HG03039 (cell line): Measurements from ENCODE around the gene CRY2.

Experiments used
- ATAC-seq: cut with Tn5 transposase; IDR thresholded peaks from one replicate; pipeline ENCODE4 v1.9.1; 2021; ENCODE audit warnings: mild to moderate bottlenecking, moderate library complexity; ENCODE audit not compliant: unreplicated experiment

CRY2 gene

GRCh38 chr11:45847911-45848316 is 639 bp downstream of the CRY2 start:
- ATAC-seq = no peak

DNA sequence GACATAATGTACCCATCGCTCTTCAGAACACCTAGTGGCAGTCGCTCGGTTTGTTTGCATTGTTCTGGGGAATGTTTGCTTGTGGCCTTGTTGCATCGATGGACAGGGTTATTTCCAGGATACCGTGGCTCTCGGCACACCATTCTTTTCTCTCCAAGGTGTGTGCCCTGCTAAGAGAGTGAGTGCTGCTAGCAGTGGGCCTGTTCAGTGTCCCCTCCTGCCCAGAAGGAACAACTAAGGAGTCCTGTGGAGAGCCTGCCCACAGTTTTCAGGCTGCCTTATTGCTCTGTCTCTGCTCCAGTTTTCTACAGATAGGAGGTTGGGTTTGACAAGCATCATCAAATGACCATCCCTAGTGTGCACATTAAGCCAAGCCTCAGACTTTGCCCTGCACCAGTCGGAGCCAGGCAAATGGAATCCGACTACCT is 1.4 kb downstream of the CRY2 start:
- ATAC-seq = no peak

DNA sequence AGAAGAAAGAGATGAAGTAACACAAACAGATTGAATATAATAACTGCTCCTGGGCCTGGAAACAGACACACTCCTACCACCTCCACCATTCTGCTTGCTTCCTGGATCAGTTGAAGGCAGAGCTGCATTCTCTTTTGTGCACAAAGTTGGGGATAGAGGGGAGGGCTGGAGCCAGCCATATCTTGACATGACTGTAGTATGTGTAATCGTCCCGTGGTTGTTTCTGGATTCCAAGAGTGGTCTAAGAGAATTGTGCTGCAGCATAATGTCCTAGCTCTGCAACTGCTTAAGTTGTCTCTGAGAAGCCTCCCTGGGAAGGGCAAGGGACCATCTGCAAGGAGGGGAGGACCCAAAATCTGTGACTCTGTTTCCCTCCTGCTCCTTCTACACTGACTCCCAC is 3.2 kb downstream of the CRY2 start:
- no peak for ATAC-seq

DNA sequence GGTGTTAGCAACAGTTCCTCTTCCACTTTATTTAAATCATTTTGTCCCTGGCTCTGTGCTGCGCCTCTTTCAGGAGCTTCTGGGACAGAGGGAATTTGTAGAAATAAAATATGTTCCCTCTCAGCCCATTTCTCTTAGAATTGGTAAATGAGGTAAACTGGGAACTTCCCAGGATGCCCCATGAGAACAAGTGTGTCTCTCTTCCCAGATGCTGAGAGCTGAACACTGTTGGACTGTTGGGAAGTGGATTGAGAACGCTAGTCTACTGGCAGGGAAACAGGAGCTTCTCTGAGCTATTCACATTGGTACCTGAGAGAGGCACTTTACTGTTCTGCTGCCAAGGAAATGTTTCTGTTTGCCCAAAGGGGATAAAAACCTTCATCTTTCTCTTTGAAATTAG is 4.0 kb downstream of the CRY2 start:
- ATAC-seq = no peak

GRCh38 chr11:45852018-45852711 is 4.9 kb downstream of the CRY2 start:
- peak; percentile 8 for ATAC-seq

DNA sequence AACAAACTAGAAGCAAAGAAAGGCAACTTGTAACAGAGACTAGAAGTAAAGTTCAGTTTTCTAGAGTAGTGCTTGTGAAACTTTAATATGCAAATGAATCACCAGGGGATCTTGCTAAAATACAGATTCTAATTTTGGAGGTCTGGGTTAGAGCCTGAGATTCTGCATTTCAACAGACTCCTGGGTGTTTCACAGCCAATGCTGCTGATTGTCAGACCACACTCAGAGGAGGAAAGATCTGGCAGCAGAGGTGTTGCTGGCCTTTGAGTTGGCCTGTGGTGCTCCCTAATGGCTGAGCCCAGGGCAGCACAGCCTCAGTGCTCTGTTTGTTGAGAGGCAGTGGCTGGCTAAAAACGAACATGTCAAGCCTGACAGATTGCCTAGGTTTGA is 5.4 kb downstream of the CRY2 start:
- peak; percentile 40 for ATAC-seq

DNA sequence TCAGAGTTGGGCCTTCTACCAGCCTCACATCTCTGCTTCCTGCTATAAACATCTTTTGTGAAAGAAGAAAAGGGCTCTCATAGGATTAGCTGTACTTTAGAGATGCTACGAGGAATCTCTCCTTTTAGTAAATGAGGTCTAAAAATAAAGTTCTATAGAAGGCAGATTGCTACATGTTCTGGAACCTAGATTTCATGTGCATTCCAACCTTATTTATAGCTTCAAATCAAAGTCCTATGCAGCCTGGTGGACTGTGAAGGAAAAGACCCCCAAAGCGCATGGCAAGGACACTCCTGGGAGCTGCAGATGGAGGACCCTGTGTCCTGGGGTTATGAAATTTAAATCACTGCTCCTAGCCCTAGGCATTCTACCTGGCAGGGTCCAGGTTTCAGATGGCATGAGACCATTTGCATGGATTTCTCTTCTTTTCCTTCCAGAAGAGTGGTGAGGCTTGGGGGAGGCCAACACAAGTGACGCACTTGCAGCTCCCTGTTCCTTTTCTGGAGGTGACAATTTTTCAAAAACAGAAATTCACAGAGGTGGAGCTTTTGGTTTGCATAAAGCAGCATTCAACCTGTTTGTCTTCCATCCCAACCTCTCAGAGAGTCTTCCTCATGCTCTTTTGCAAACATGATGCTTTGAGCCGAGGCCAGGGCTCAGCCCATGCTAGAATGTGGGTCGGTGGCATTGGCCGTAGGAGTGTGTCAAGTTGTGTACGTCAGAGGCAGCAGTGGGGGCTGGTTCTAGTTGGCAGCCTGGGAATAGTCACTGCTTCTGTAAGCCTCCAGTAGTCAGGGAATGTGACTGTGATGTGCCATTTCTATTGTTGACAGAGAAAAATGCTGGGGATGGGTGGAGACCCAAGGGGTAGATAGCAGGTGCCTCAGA is 6.3 kb downstream of the CRY2 start:
- no peak for ATAC-seq

DNA sequence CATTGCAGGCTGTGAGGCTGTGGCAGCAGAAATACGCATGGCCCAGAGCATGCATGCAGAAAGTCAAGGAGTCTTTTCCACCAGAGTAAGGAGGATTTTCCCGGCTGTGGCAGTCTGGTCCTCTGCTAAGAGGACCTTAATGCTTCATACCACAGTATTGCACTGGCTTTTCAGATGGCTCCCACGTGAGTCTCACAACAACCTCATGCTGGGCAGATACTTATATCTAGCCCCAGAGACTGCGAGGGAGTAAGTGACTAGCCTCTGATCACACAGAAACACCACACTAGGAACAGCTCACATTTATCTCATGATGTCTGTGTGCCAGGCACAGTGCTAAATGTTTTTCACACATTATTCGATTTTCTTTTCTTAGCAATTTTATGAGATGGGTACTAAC is 8.0 kb downstream of the CRY2 start:
- no peak for ATAC-seq

- no peak for ATAC-seq
These were observed 8.8 kb downstream of the CRY2 start for GRCh38 chr11:45856044-45856468.

DNA sequence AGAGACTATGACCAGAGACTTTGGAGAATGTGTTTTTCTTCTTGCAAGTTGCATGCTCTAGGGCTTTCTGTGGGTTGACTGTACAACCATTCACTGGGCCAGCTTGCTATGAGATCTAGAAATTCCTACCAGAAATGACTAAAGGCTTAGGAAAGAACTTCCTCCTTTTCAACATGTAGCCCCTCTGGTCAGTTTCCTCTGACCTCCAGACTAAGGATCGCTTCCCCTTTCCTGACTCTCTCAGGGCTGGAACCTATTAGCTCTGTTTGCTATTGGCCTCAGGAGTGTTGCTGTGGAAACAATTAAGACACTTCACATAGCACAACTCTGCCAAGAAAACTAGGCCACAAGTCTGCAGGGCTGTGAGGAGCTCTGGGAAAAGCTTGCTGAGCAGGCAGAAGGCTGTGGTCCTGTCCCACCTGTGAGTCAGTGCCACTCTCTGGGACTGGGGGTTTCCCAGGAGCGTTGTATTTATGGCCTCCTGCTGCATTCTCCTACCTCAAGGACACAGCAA is 10.7 kb downstream of the CRY2 start:
- no peak for ATAC-seq

DNA sequence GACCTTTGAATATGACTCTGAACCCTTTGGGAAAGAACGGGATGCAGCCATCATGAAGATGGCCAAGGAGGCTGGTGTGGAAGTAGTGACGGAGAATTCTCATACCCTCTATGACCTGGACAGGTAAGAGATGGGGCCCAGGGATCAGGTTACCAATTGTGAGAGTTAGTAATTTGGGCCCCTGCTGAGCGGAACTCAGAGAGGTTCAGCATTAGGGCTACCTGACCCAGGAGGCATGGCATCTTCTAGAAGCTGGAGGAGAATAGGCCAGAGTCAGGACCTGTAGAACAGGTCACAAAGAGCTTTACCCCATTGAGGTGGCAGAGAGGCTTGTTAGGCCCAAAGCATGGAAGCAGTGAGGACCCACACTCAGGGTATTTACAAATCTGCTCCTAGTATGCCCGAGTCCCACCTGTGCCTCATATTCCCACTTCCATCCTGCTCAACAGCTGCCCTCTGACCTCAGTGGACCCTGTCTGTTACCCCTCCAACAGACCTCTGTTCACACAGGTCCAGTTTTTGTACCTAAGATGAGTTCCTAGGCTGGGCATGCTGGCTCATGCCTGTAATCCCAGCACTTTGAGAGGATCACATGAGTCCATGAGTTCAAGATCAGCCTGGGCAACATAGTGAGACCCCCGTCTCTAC is 11.6 kb downstream of the CRY2 start:
- no peak for ATAC-seq

DNA sequence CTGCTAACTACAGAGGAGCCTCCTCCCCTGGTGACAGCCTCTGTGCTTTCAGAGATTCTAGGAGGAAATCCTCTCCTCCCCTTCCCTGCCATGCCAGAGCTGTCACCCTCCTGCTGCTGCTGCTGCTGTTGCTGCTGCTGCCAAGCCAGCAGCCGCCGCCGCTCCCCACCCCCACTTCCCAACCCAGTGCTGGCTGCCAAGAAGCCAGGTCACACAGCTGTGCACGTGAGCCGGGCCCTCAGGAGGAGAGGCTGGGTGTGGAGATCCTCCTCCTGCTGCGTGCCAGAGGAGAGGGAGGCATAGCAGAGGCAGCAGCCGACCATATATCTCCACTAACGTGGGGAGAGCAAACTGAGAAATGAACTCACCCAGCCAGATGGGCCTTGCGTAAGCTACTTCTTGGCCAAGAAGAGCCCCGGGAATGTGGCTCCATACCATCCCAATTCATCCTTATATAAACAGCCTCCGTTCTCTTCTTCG is 12.4 kb downstream of the CRY2 start:
- ATAC-seq = no peak

- ATAC-seq = no peak
These were observed 13.1 kb downstream of the CRY2 start for GRCh38 chr11:45860348-45860747.

DNA sequence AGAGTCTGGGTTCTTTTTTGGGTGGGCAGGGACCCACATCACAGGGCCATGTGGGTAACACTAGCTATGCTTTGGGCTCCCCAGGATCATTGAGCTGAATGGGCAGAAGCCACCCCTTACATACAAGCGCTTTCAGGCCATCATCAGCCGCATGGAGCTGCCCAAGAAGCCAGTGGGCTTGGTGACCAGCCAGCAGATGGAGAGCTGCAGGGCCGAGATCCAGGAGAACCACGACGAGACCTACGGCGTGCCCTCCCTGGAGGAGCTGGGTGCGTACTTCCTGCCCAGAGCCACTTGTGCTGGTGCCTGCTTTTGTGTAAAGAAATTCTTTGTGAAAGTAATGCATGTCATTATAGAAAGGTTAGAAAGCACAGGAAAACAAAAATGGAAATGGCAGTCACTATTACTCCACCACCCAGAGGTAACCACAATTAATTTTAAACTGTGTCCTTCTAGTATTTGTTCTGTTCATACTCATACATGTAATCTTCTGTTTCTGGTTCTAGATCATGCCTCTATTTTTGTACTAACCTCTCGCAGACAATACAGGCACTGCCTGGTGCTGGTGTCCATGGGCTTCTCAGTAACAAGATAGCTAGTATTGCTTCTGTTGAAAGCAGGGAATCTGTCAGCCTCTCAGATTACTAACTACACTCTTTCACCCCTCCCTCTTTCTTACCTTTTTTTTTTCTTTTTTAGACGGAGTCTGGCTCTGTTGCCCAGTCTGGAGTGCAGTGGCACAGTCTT is 13.7 kb downstream of the CRY2 start:
- ATAC-seq = no peak

DNA sequence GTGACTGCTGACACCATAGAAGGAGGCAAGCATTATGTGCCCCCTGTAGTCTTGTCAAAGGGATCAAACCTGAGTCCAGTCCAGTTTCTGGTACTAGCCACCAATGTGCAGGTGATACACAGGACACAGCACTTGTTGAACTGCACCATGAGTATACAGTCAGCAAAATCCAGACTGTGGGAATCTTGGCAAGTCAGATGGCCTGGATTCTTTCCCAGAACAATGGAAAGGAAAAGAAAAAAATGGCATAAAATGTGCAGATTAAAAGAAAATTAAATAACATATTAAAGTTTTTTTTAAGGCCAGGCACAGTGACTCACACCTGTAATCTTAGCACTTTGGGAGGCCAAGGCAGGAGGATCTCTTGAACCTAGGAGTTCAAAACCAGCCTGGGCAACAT is 16.8 kb downstream of the CRY2 start:
- no peak for ATAC-seq

- no peak for ATAC-seq
These were observed 22.3 kb downstream of the CRY2 start for GRCh38 chr11:45869551-45869950.

DNA sequence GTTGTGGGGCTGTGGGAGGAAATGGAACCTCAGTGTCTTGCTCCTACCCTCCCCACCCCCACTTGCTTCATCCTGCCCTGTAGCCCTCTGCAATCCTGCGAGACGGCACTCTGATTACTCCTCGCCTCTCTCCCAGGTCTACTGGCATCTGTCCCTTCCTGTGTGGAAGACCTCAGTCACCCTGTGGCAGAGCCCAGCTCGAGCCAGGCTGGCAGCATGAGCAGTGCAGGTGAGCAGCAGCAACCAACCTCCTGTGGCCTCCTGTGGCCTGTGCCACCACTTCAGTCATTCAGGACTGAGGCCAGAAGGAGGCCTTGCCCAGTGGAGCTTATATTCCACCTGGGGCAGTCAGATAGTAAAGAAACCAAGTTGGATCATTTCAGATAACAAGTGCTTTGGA is 23.4 kb downstream of the CRY2 start:
- no peak for ATAC-seq

GRCh38 chr11:45871638-45872037 is 24.4 kb downstream of the CRY2 start:
- ATAC-seq = no peak

- no peak for ATAC-seq
These were observed 25.5 kb downstream of the CRY2 start for GRCh38 chr11:45872651-45873356.

DNA sequence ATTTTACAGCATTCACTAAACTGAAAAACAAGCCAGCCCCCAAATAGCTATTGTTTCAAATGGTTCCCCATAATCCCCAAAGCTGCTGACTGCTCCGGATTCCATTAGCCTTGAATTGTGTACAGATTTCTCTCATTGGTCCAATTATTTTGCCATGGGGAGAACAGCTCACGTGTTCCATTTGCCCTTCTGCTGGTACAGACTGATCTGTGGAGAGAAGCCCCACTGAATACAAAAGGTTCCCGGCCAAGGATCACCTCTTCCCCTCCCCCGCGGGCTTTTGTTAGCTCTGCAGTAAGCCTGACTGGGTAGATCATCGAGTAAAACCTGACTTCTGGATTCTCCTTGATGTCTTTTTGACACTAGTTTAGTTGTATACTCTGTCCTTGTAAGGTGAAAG is 29.1 kb downstream of the CRY2 start:
- ATAC-seq = no peak
